Measurements from ENCODE around the gene KDM6B. TPM values are rescaled to one million over a fixed set of nuclear protein-coding genes. Genes with fewer than 3 reads are reported as not detected.
A peak's percentile ranks its signal among the peaks of the same experiment; 100 is the strongest.

The KDM6B gene
- total RNA-seq, 6 experiments from 2014 or later = 6.1 to 12.8 (median 10.9) TPM

- Histone ChIP-seq H3K9me3 (no peaks in the 10 kb centered on the region), H3K4me1 (no peaks in the 10 kb centered on the region), H3K27me3 (no peaks in the 10 kb centered on the region), H3K27ac (no peak overlapping the region), H3K4me3 (no peak overlapping the region), H3K36me3 (no peaks in the 10 kb centered on the region)
- DNase-seq = peak in 1 of 3 donors; percentile 43
- no peak for ATAC-seq
- WGBS (ENCODE audit: insufficient coverage, low coverage, low lambda C conversion rate, missing lambda C conversion rate) = 61% methylated on average over 8 of the region's 10 CpGs
- intact Hi-C loops (cut with DNase I) = loop anchor here in 1 of 2 donors (5.0 kb wide), 1 partner anchor 34 kb away; no protein-coding TSS in a partner anchor
- TF ChIP-seq, protein P1, sequence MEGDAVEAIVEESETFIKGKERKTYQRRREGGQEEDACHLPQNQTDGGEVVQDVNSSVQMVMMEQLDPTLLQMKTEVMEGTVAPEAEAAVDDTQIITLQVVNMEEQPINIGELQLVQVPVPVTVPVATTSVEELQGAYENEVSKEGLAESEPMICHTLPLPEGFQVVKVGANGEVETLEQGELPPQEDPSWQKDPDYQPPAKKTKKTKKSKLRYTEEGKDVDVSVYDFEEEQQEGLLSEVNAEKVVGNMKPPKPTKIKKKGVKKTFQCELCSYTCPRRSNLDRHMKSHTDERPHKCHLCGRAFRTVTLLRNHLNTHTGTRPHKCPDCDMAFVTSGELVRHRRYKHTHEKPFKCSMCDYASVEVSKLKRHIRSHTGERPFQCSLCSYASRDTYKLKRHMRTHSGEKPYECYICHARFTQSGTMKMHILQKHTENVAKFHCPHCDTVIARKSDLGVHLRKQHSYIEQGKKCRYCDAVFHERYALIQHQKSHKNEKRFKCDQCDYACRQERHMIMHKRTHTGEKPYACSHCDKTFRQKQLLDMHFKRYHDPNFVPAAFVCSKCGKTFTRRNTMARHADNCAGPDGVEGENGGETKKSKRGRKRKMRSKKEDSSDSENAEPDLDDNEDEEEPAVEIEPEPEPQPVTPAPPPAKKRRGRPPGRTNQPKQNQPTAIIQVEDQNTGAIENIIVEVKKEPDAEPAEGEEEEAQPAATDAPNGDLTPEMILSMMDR (IDR thresholded peaks at IDR 0.05) = no peak
These were observed 16.0 kb upstream of the KDM6B start for GRCh38 chr17:7818026-7818425.

DNA sequence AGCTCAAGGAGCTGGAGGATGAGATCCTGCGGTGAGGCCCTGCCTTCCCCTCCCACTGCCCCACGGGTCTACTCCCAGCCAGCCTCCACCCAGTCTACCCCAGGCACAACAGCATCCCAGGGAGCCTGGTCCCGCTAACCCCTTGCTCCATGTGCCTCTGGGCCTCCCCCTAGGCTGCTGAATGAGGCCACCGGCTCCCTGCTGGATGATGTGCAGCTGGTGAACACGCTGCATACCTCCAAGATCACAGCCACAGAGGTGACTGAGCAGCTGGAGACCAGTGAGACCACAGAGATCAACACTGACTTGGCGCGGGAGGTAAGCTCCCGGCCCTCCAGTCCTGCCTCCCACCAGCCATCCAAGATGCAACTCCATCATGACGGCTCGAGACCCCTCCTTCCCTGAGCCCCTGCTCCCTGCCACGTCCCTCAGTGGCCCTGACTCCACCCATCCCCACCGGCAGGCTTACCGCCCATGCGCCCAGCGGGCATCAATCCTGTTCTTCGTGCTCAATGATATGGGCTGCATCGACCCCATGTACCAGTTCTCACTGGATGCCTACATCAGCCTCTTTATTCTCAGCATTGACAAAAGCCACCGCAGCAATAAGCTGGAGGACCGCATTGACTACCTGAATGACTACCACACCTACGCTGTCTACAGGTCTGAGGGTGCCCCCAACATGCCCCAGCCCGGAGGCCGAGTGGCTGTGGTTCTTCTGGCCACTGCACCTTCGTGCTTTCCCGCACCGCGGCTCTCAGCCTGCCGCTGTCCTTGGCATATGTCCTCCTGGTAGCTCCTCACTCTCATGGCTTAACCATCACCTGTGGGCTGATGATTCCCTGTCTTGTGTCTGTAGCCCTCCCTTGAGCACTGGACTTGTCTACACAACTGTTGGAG lies 15.0 kb upstream of the KDM6B start:
- H3K27ac ChIP-seq = no peak overlapping the region
- no peaks in the 10 kb centered on the region for H3K4me1 ChIP-seq
- WGBS (ENCODE audit: insufficient coverage, low coverage, low lambda C conversion rate, missing lambda C conversion rate) = 68% methylated on average over 6 of the region's 27 CpGs
- H3K4me3 ChIP-seq = no peak overlapping the region
- ATAC-seq (no peak), DNase-seq (peak in 1 of 3 donors; percentile 42)
- H3K9me3 ChIP-seq = no peaks in the 10 kb centered on the region
- no peaks in the 10 kb centered on the region for H3K36me3 ChIP-seq
- no peaks in the 10 kb centered on the region for H3K27me3 ChIP-seq
- TF ChIP-seq, protein P1 (IDR thresholded peaks at IDR 0.05) = no peak
- no peak for TF ChIP-seq POLR2A (IDR thresholded peaks at IDR 0.05)
- intact Hi-C loops (cut with DNase I) = loop anchor here in 1 of 2 donors (5.0 kb wide), 1 partner anchor 33 kb away; no protein-coding TSS in a partner anchor

DNA sequence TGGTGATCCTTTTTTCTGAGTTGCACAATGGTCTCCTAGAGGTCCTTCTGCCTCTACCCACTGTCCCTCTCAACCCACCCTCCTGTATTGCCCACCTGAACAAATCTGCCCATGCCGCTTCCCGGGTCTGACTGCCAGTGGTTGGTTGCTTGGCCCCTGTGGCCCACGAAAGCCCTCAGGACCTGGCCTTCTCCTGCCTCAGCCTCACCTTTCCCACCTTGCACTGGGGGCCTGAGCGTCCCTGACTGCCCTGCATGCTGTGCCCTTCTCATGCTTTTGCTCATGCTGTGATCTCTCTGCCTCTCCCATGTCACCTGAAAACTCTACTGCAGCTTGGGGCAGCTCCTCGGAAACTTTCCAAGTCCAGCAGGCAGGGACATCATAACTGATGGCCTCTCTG lies 13.8 kb upstream of the KDM6B start:
- intact Hi-C loops (cut with DNase I) = loop anchor here in 1 of 2 donors (10.0 kb wide), 1 partner anchor 85 kb away; no protein-coding TSS in a partner anchor
- WGBS (ENCODE audit: insufficient coverage, low coverage, low lambda C conversion rate, missing lambda C conversion rate) = 57% methylated on average over 3 of the region's 5 CpGs
- Histone ChIP-seq H3K4me3 (no peak overlapping the region), H3K27me3 (no peaks in the 10 kb centered on the region), H3K4me1 (no peaks in the 10 kb centered on the region), H3K36me3 (no peaks in the 10 kb centered on the region), H3K27ac (no peak overlapping the region), H3K9me3 (no peaks in the 10 kb centered on the region)
- DNase-seq (peak in 1 of 3 donors; percentile 26), ATAC-seq (no peak)
- TF ChIP-seq, protein P1 (IDR thresholded peaks at IDR 0.05) = no peak
- no peak for TF ChIP-seq POLR2A (IDR thresholded peaks at IDR 0.05)

GRCh38 chr17:7822126-7822525 lies 11.9 kb upstream of the KDM6B start:
- H3K36me3 ChIP-seq = no peaks in the 10 kb centered on the region
- no peaks in the 10 kb centered on the region for H3K4me1 ChIP-seq
- H3K27me3 ChIP-seq = no peaks in the 10 kb centered on the region
- H3K4me3 ChIP-seq = no peak overlapping the region
- no peaks in the 10 kb centered on the region for H3K9me3 ChIP-seq
- H3K27ac ChIP-seq = no peak overlapping the region
- 55% methylated on average over 11 of the region's 14 CpGs for WGBS (ENCODE audit: insufficient coverage, low coverage, low lambda C conversion rate, missing lambda C conversion rate)
- ATAC-seq (no peak), DNase-seq (no peak)
- intact Hi-C loops (cut with DNase I) = loop anchor here in 1 of 2 donors (10.0 kb wide), 1 partner anchor 83 kb away; no protein-coding TSS in a partner anchor
- no peak for TF ChIP-seq POLR2A (IDR thresholded peaks at IDR 0.05)
- TF ChIP-seq, protein P1 (IDR thresholded peaks at IDR 0.05) = no peak
